Panc1 (cell line): ENCODE results near the gene MAP3K4. TPM values are rescaled to one million over a fixed set of nuclear protein-coding genes. Genes with fewer than 3 reads are reported as not detected.

Experiments
- ATAC-seq: fragments of 200-7000 bp; cut with Tn5 transposase; 2 replicates; pipeline ENCODE4 v1.9.1; 2020; ENCODE audit warnings: mild to moderate bottlenecking, moderate library complexity
- BruUV-seq: library from RNA; stranded (reverse); fragments of 400-500 nt; replicated peaks from 2 replicates; lab custom pipeline; 2021; lab: Mats Ljungman, UMichigan
- CTCF ChIA-PET: fragments of 300-600 bp; sonication (Branson Sonifier 250); formaldehyde crosslinking; loops from one replicate; lab custom pipeline; 2022; ENCODE audit warnings: antibody characterized with exemption; lab: Charles Lee
- POLR2A ChIA-PET: fragments of 300-600 bp; sonication (Branson Sonifier 250); formaldehyde crosslinking; loops from one replicate; lab custom pipeline; 2022; ENCODE audit warnings: antibody characterized with exemption; lab: Charles Lee
- DNase-seq: peaks from one replicate; pipeline ENCODE4 v3.0.0-alpha.2; 2010; ENCODE audit warnings: low read depth, low spot score
- H3K27ac ChIP-seq: 2 replicates; pipeline ENCODE4 v1.5.1; 2011; ENCODE audit warnings: mild to moderate bottlenecking, low read length, inconsistent platforms
- H3K27me3 ChIP-seq: fragments of 200-500 bp; sonication (Bioruptor generic); 2 replicates; pipeline ENCODE4 v1.6.0; 2014; ENCODE audit warnings: low read length, inconsistent platforms; ENCODE audit not compliant: control insufficient read depth, insufficient read depth
- H3K36me3 ChIP-seq: fragments of 200-500 bp; sonication (Bioruptor generic); 2 replicates; pipeline ENCODE4 v1.5.1; 2014; ENCODE audit warnings: inconsistent platforms, mild to moderate bottlenecking, low read length, moderate library complexity; ENCODE audit not compliant: control insufficient read depth, insufficient read depth
- H3K4me1 ChIP-seq: 2 replicates; pipeline ENCODE4 v1.5.1; 2011; ENCODE audit warnings: inconsistent platforms, mild to moderate bottlenecking, low read length, moderate library complexity; ENCODE audit not compliant: control insufficient read depth, insufficient read depth
- H3K4me3 ChIP-seq, 2 experiments: 2 replicates each; pipeline ENCODE4 v1.5.1; 2011 to 2012; ENCODE audit warnings: low read depth in 2 of 2, low read length in 2 of 2, mild to moderate bottlenecking in 2 of 2, inconsistent platforms in 1 of 2, moderate library complexity in 1 of 2
- H3K9me3 ChIP-seq: fragments of 200-500 bp; sonication (Bioruptor generic); 2 replicates; pipeline ENCODE4 v1.5.1; 2014; ENCODE audit warnings: low read depth, mild to moderate bottlenecking, inconsistent platforms, low read length, moderate library complexity; ENCODE audit not compliant: control insufficient read depth, insufficient read depth
- CTCF ChIP-seq: fragments of 450-650 bp; IDR thresholded peaks from 2 replicates; pipeline ENCODE4 v1.5.1; 2017; ENCODE audit warnings: mild to moderate bottlenecking
- POLR2AphosphoS5 ChIP-seq: IDR thresholded peaks from 2 replicates; pipeline ENCODE4 v1.6.1; 2012; ENCODE audit warnings: mild to moderate bottlenecking, low read depth, low read length, moderate library complexity
- SIN3A ChIP-seq: IDR thresholded peaks from 2 replicates; pipeline ENCODE4 v1.6.1; 2012; ENCODE audit warnings: low read depth, mild to moderate bottlenecking, low read length, moderate library complexity, borderline replicate concordance; ENCODE audit not compliant: insufficient read depth
- TCF7L2 ChIP-seq: IDR thresholded peaks from 2 replicates; pipeline ENCODE4 v1.6.1; 2011; ENCODE audit warnings: mild to moderate bottlenecking, low read depth, low read length, inconsistent platforms
- in situ Hi-C: cut with HindIII; loops from 2 replicates; pipeline ENCODE4 v1.10.0; 2016; ENCODE audit warnings: low sequenced_read_pairs, low pct_unique_long_range_greater_than_20kb
- intact Hi-C: fragments of 100-400 bp; cut with micrococcal nuclease; formaldehyde crosslinking; loops from one replicate; pipeline ENCODE4 v1.10.0; 2022; ENCODE audit not compliant: unreplicated experiment
- total RNA-seq: library from RNA; stranded (reverse); gene quantifications from one replicate; pipeline ENCODE4 v1.2.1, GENCODE V29; 2021; ENCODE audit not compliant: unreplicated experiment
- TF ChIP-seq, protein P1 (sequence below), 2 experiments: IDR thresholded peaks; 2 replicates each; pipeline ENCODE4 v1.6.1; 2011 to 2012; ENCODE audit warnings: low read depth in 2 of 2, control low read depth in 1 of 2, low read length in 1 of 2, mild to moderate bottlenecking in 1 of 2, moderate library complexity in 1 of 2; ENCODE audit not compliant: insufficient read depth in 1 of 2

Gene MAP3K4
- total RNA-seq, 1 experiment from 2014 or later, result 49.3 TPM

- Histone ChIP-seq H3K9me3 (no peaks in the 10 kb centered on the region), H3K27ac (no peak overlapping the region), H3K27me3 (no peaks in the 10 kb centered on the region), H3K36me3 (no peaks in the 10 kb centered on the region), H3K4me1 (no peaks in the 10 kb centered on the region), H3K4me3 (no peak overlapping the region)
- in situ Hi-C loops, result no loop called here
- BruUV-seq, result no TSS peak
- ChIA-PET CTCF (interaction anchor here (0.6 kb wide), 1 partner anchor 172 kb away, joined by 3 read pairs; no protein-coding TSS in a partner anchor), POLR2A (no interaction called here)
- ATAC-seq, result no peak
- intact Hi-C loops, result no loop called here
- TF ChIP-seq TCF7L2 (no peak), CTCF (no peak), POLR2AphosphoS5 (no peak), SIN3A (no peak)
- TF ChIP-seq, protein P1, sequence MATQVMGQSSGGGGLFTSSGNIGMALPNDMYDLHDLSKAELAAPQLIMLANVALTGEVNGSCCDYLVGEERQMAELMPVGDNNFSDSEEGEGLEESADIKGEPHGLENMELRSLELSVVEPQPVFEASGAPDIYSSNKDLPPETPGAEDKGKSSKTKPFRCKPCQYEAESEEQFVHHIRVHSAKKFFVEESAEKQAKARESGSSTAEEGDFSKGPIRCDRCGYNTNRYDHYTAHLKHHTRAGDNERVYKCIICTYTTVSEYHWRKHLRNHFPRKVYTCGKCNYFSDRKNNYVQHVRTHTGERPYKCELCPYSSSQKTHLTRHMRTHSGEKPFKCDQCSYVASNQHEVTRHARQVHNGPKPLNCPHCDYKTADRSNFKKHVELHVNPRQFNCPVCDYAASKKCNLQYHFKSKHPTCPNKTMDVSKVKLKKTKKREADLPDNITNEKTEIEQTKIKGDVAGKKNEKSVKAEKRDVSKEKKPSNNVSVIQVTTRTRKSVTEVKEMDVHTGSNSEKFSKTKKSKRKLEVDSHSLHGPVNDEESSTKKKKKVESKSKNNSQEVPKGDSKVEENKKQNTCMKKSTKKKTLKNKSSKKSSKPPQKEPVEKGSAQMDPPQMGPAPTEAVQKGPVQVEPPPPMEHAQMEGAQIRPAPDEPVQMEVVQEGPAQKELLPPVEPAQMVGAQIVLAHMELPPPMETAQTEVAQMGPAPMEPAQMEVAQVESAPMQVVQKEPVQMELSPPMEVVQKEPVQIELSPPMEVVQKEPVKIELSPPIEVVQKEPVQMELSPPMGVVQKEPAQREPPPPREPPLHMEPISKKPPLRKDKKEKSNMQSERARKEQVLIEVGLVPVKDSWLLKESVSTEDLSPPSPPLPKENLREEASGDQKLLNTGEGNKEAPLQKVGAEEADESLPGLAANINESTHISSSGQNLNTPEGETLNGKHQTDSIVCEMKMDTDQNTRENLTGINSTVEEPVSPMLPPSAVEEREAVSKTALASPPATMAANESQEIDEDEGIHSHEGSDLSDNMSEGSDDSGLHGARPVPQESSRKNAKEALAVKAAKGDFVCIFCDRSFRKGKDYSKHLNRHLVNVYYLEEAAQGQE (IDR thresholded peaks at IDR 0.05; ENCODE audit: insufficient read depth in 1 of 2, low read depth in 2 of 2, low read length in 1 of 2), result no peak
- no peak for DNase-seq
These were observed 58.7 kb downstream of the MAP3K4 start for GRCh38 chr6:161050134-161050765.

DNA sequence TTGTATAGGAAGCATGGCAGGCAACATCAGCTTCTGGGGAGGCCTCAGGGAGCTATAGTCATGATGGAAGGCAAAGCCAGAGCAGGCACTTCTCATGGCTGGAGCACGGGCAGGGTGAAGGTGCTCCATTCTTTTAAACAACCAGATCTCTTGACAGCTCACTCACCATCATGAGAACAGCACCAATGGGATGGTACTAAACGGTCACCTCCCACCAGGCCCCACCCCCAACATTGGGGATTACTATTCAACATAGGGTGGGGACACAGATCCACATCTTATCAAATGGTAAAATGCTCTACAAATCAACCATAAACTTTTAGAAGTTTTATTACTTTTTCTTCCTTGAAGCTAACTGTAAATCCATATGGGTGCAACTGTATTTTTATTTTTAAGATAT is 61.5 kb downstream of the MAP3K4 start:
- intact Hi-C loops (no loop called here), in situ Hi-C loops (no loop called here)
- CTCF ChIA-PET, result no interaction called here
- Histone ChIP-seq H3K4me3 (no peak overlapping the region), H3K27ac (no peak overlapping the region), H3K36me3 (no peaks in the 10 kb centered on the region), H3K4me1 (no peaks in the 10 kb centered on the region), H3K27me3 (no peaks in the 10 kb centered on the region), H3K9me3 (no peaks in the 10 kb centered on the region)
- POLR2A ChIA-PET, result no interaction called here
- no peak for ATAC-seq
- no peak for DNase-seq
- TF ChIP-seq POLR2AphosphoS5 (no peak), TCF7L2 (no peak)
- TF ChIP-seq, protein P1 (IDR thresholded peaks at IDR 0.05; ENCODE audit: insufficient read depth in 1 of 2, low read depth in 2 of 2, low read length in 1 of 2), result no peak
- no TSS peak for BruUV-seq
